SU-DHL-6 (cell line): ENCODE data around the gene ZSCAN2.
"Not testable (repeated sequence)": the region's sequence is repeated elsewhere in the genome, so short reads cannot be mapped to it uniquely, and the experiment has no call there.

Experiments
- EZH2phosphoT487 ChIP-seq: fragments of 200-600 bp; sonication (generic), shearing (Covaris generic); conservative IDR thresholded peaks from 2 replicates; pipeline ENCODE4 v1.6.1; 2018; ENCODE audit warnings: mild to moderate bottlenecking, antibody characterized with exemption, low read length, moderate library complexity, mixed read lengths
- TF ChIP-seq, protein P1 (sequence below): fragments of 200-600 bp; sonication (generic); IDR thresholded peaks from one replicate; pipeline ENCODE4 v1.5.1; 2017; ENCODE audit warnings: antibody characterized with exemption, mild to moderate bottlenecking, low read length, moderate library complexity; ENCODE audit not compliant: insufficient read depth, poor library complexity, severe bottlenecking

DNA sequence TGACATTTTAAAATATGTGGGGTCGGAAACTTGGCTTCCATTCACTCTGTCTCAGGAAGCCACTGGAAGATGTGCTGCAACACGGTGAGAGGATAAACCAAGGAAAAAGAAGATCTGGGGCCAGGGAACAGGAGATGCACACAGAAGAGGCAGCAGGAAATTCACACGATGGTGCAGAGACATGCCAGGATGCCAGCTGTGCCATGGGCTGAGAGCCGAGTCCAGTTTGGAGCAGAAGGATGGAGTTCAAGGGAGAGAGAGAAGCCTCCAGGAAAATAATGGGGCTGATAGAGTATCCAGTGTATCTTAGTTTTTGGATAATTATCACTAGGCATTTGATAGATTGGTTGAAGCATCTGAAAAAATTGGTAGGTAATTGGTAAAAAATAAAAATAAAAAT is 16.9 kb upstream of the ZSCAN2 start:
- TF ChIP-seq, protein P1, sequence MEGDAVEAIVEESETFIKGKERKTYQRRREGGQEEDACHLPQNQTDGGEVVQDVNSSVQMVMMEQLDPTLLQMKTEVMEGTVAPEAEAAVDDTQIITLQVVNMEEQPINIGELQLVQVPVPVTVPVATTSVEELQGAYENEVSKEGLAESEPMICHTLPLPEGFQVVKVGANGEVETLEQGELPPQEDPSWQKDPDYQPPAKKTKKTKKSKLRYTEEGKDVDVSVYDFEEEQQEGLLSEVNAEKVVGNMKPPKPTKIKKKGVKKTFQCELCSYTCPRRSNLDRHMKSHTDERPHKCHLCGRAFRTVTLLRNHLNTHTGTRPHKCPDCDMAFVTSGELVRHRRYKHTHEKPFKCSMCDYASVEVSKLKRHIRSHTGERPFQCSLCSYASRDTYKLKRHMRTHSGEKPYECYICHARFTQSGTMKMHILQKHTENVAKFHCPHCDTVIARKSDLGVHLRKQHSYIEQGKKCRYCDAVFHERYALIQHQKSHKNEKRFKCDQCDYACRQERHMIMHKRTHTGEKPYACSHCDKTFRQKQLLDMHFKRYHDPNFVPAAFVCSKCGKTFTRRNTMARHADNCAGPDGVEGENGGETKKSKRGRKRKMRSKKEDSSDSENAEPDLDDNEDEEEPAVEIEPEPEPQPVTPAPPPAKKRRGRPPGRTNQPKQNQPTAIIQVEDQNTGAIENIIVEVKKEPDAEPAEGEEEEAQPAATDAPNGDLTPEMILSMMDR, result not testable (repeated sequence)
- not testable (repeated sequence) for TF ChIP-seq EZH2phosphoT487
